H9 (cell line): ENCODE measurements around the gene PEPD. TPM values are rescaled to one million over a fixed set of nuclear protein-coding genes. Genes with fewer than 3 reads are reported as not detected.

Experiments
- DNase-seq: peaks from one replicate; pipeline ENCODE4 v3.0.0-alpha.2; 2017
- H2AFZ ChIP-seq: one replicate; pipeline ENCODE4 v1.6.1; 2013; ENCODE audit warnings: mild to moderate bottlenecking, low read length, control low read depth, moderate library complexity
- H2AK5ac ChIP-seq: 2 replicates; pipeline ENCODE4 v1.6.1; 2013; ENCODE audit warnings: low read length, control low read depth, mixed read lengths; ENCODE audit not compliant: insufficient read length
- H2BK120ac ChIP-seq: one replicate; pipeline ENCODE4 v1.6.1; 2013; ENCODE audit warnings: low read depth, mild to moderate bottlenecking, low read length, control low read depth, inconsistent platforms; ENCODE audit not compliant: poor library complexity, severe bottlenecking
- H2BK12ac ChIP-seq: 2 replicates; pipeline ENCODE4 v1.6.1; 2013; ENCODE audit warnings: low read length, control low read depth, mixed read lengths, low read depth; ENCODE audit not compliant: insufficient read length
- H2BK15ac ChIP-seq: 2 replicates; pipeline ENCODE4 v1.6.1; 2013; ENCODE audit warnings: low read depth, low read length, control low read depth
- H2BK20ac ChIP-seq: one replicate; pipeline ENCODE4 v1.6.1; 2013; ENCODE audit warnings: low read depth, mild to moderate bottlenecking, low read length, control low read depth, inconsistent platforms; ENCODE audit not compliant: poor library complexity, severe bottlenecking
- H2BK5ac ChIP-seq: 2 replicates; pipeline ENCODE4 v1.6.1; 2013; ENCODE audit warnings: low read length, control low read depth, mixed read lengths; ENCODE audit not compliant: insufficient read length
- H3K14ac ChIP-seq: 2 replicates; pipeline ENCODE4 v1.6.1; 2013; ENCODE audit warnings: low read length, control low read depth; ENCODE audit not compliant: insufficient read depth
- H3K18ac ChIP-seq: 2 replicates; pipeline ENCODE4 v1.6.1; 2013; ENCODE audit warnings: low read depth, mild to moderate bottlenecking, mixed read lengths, low read length, control low read depth; ENCODE audit not compliant: insufficient read length
- H3K23ac ChIP-seq: 2 replicates; pipeline ENCODE4 v1.6.1; 2013; ENCODE audit warnings: low read length, control low read depth, mixed read lengths, low read depth; ENCODE audit not compliant: insufficient read length
- H3K23me2 ChIP-seq: 2 replicates; pipeline ENCODE4 v1.6.1; 2013; ENCODE audit warnings: low read depth, mild to moderate bottlenecking, mixed read lengths, low read length, control low read depth; ENCODE audit not compliant: insufficient read length, poor library complexity, severe bottlenecking
- H3K27ac ChIP-seq: 2 replicates; pipeline ENCODE4 v1.5.1; 2013; ENCODE audit warnings: low read length, control low read depth, mixed read lengths, low read depth; ENCODE audit not compliant: insufficient read length
- H3K27me3 ChIP-seq: 2 replicates; pipeline ENCODE4 v1.6.1; 2013; ENCODE audit warnings: low read length, control low read depth, inconsistent platforms; ENCODE audit not compliant: insufficient read depth
- H3K4ac ChIP-seq: 2 replicates; pipeline ENCODE4 v1.6.1; 2013; ENCODE audit warnings: low read depth, mild to moderate bottlenecking, control low read depth, inconsistent platforms, low read length, moderate library complexity
- H3K4me1 ChIP-seq: 2 replicates; pipeline ENCODE4 v1.6.1; 2013; ENCODE audit warnings: low read length, control low read depth, inconsistent platforms; ENCODE audit not compliant: insufficient read depth
- H3K4me2 ChIP-seq: 2 replicates; pipeline ENCODE4 v1.6.1; 2013; ENCODE audit warnings: low read length, control low read depth, mixed read lengths; ENCODE audit not compliant: insufficient read length, insufficient read depth
- H3K56ac ChIP-seq: 2 replicates; pipeline ENCODE4 v1.6.1; 2013; ENCODE audit warnings: low read depth, mild to moderate bottlenecking, mixed read lengths, low read length, control low read depth; ENCODE audit not compliant: insufficient read length
- H3K79me1 ChIP-seq: 2 replicates; pipeline ENCODE4 v1.6.1; 2013; ENCODE audit warnings: low read depth, mild to moderate bottlenecking, moderate library complexity, low read length, control low read depth, inconsistent platforms; ENCODE audit not compliant: insufficient read depth, poor library complexity, severe bottlenecking
- H3K79me2 ChIP-seq: 2 replicates; pipeline ENCODE4 v1.6.1; 2013; ENCODE audit warnings: low read length, control low read depth, inconsistent platforms; ENCODE audit not compliant: insufficient read depth
- H3K9ac ChIP-seq: 2 replicates; pipeline ENCODE4 v1.6.1; 2013; ENCODE audit warnings: low read length, control low read depth, mixed read lengths; ENCODE audit not compliant: insufficient read length; ENCODE audit errors: extremely low read depth
- H3K9me3 ChIP-seq: one replicate; pipeline ENCODE4 v1.6.1; 2013; ENCODE audit warnings: low read depth, low read length, inconsistent platforms; ENCODE audit not compliant: control insufficient read depth
- H3T11ph ChIP-seq: one replicate; pipeline ENCODE4 v1.6.1; 2013; ENCODE audit warnings: mild to moderate bottlenecking, low read length, control low read depth, inconsistent platforms
- H4K20me1 ChIP-seq: one replicate; pipeline ENCODE4 v1.6.1; 2013; ENCODE audit not compliant: control insufficient read depth, insufficient read length, insufficient read depth
- H4K5ac ChIP-seq: 2 replicates; pipeline ENCODE4 v1.6.1; 2013; ENCODE audit warnings: low read depth, mild to moderate bottlenecking, mixed read lengths, low read length, control low read depth; ENCODE audit not compliant: insufficient read length
- H4K8ac ChIP-seq: replicated peaks from 2 replicates; pipeline ENCODE4 v1.6.1; 2013; ENCODE audit warnings: low read length, control low read depth, mixed read lengths, low read depth; ENCODE audit not compliant: insufficient read length
- H4K91ac ChIP-seq: 2 replicates; pipeline ENCODE4 v1.6.1; 2013; ENCODE audit warnings: low read depth, mild to moderate bottlenecking, moderate library complexity, mixed read lengths, low read length, control low read depth; ENCODE audit not compliant: insufficient read length
- H3K27ac Mint-ChIP-seq, 3 experiments: 2 replicates in 2 of 3; 3 replicates in 1 of 3; pipeline ENCODE4 v1.8.0; 2020 to 2021; ENCODE audit warnings: mixed read lengths in 3 of 3, mild to moderate bottlenecking in 1 of 3, moderate library complexity in 1 of 3
- H3K27me3 Mint-ChIP-seq: 2 replicates; pipeline ENCODE4 v1.8.0; 2021; ENCODE audit warnings: low read depth, mild to moderate bottlenecking, moderate library complexity, mixed read lengths
- H3K36me3 Mint-ChIP-seq, 3 experiments: 2 replicates in 2 of 3; 3 replicates in 1 of 3; pipeline ENCODE4 v1.8.0; 2020 to 2021; ENCODE audit warnings: low read depth in 3 of 3, mixed read lengths in 3 of 3; ENCODE audit not compliant: insufficient read depth in 1 of 3
- H3K4me1 Mint-ChIP-seq, 2 experiments: 2 replicates each; pipeline ENCODE4 v1.8.0; 2020; ENCODE audit warnings: mixed read lengths in 2 of 2
- H3K4me3 Mint-ChIP-seq, 2 experiments: 2 replicates in 1 of 2; 3 replicates in 1 of 2; pipeline ENCODE4 v1.8.0; 2020 to 2021; ENCODE audit warnings: mild to moderate bottlenecking in 2 of 2, mixed read lengths in 2 of 2, moderate library complexity in 1 of 2
- H3K9me3 Mint-ChIP-seq, 2 experiments: 2 replicates in 1 of 2; 3 replicates in 1 of 2; pipeline ENCODE4 v1.8.0; 2020; ENCODE audit warnings: mild to moderate bottlenecking in 2 of 2, mixed read lengths in 2 of 2, moderate library complexity in 1 of 2
- CTCF ChIP-seq: fragments of 200-600 bp; sonication (generic); conservative IDR thresholded peaks from 3 replicates; pipeline ENCODE4 v1.8.0; 2021; ENCODE audit warnings: antibody characterized with exemption, mild to moderate bottlenecking
- WGBS: extraction: QIAGEN DNeasy Blood & Tissue Kit; methylation state at CpG from one replicate; pipeline ENCODE4 v1.1.7; 2013; ENCODE audit warnings: missing lambda C conversion rate, low lambda C conversion rate, mixed read lengths; ENCODE audit not compliant: insufficient read length; ENCODE audit errors: extremely low coverage; 5-methylcytosine and 5-hydroxymethylcytosine counted together
- total RNA-seq: library from RNA; stranded (reverse); gene quantifications from 2 replicates; pipeline ENCODE4 v1.2.1, GENCODE V29; 2021

PEPD gene
- total RNA-seq, 1 experiment from 2014 or later: 52.8 TPM

- no peak overlapping the region for H3T11ph ChIP-seq
- H3K23ac ChIP-seq: no peak overlapping the region
- H2BK20ac ChIP-seq: no peak overlapping the region
- no peak overlapping the region for H3K4ac ChIP-seq
- no peak overlapping the region for H2AK5ac ChIP-seq
- no peak overlapping the region for H3K56ac ChIP-seq
- no peak overlapping the region for H3K9ac ChIP-seq
- H2AFZ ChIP-seq: no peak overlapping the region
- no peaks in the 10 kb centered on the region for H3K27me3 ChIP-seq
- H2BK120ac ChIP-seq: no peak overlapping the region
- H3K18ac ChIP-seq: no peak overlapping the region
- no peaks in the 10 kb centered on the region; the same call in 1 of the 2 replicates for H3K79me2 ChIP-seq
- H3K27me3 Mint-ChIP-seq: no peaks in the 10 kb centered on the region
- peaks cover 2 to 5% of the 10 kb centered on the region in 2 experiments; a peak in 3 of 4 replicates for H3K4me1 Mint-ChIP-seq
- no peak overlapping the region for H3K4me2 ChIP-seq
- no CpG with 5 or more reads among the region's 8 CpGs for WGBS
- H4K91ac ChIP-seq: no peak overlapping the region
- no peak for TF ChIP-seq CTCF
- no peak overlapping the region for H3K27ac ChIP-seq
- no peaks in the 10 kb centered on the region for H3K9me3 Mint-ChIP-seq
- H3K23me2 ChIP-seq: no peaks in the 10 kb centered on the region
- no peak for DNase-seq
- peaks cover 0 to 10% (median 3%) of the 10 kb centered on the region in 3 experiments; a peak in 4 of 7 replicates for H3K36me3 Mint-ChIP-seq
- H3K4me3 Mint-ChIP-seq: no peak overlapping the region
- H4K8ac ChIP-seq: no peak overlapping the region
- no peaks in the 10 kb centered on the region for H3K9me3 ChIP-seq
- H3K79me1 ChIP-seq: no peaks in the 10 kb centered on the region
- no peak overlapping the region for H3K27ac Mint-ChIP-seq
- no peak overlapping the region; the same call in 1 of the 2 replicates for H3K14ac ChIP-seq
- no peaks in the 10 kb centered on the region for H3K4me1 ChIP-seq
- no peak overlapping the region for H2BK15ac ChIP-seq
- H2BK12ac ChIP-seq: no peak overlapping the region
- no peak overlapping the region for H2BK5ac ChIP-seq
- H4K5ac ChIP-seq: no peak overlapping the region
- H4K20me1 ChIP-seq: no peaks in the 10 kb centered on the region
Measured at GRCh38 chr19:33500991-33501390, 20.6 kb downstream of the PEPD start.
